Peyer's patch (tissue), 4 donors: ENCODE data around the gene LCLAT1. TPM values are rescaled to one million over a fixed set of nuclear protein-coding genes. Genes with fewer than 3 reads are reported as not detected.
"Not testable (repeated sequence)": the region's sequence is repeated elsewhere in the genome, so short reads cannot be mapped to it uniquely, and the experiment has no call there.

Source experiments
- DNase-seq, 3 donors: peaks; one replicate each; pipeline ENCODE4 v3.0.0-alpha.2; 2017 to 2019
- H3K27ac ChIP-seq, 4 donors: fragments of 200-600 bp; sonication (generic); one replicate each; pipeline ENCODE4 v1.5.1; 2016 to 2019
- H3K27me3 ChIP-seq, 2 donors: fragments of 200-600 bp; sonication (generic); one replicate each; pipeline ENCODE4 v1.5.1; 2019
- H3K36me3 ChIP-seq, 3 donors: fragments of 200-600 bp; sonication (generic); one replicate each; pipeline ENCODE4 v1.5.1; 2016 to 2019
- H3K4me1 ChIP-seq, 4 donors: fragments of 200-600 bp; sonication (generic); one replicate each; pipeline ENCODE4 v1.5.1; 2016 to 2019
- H3K4me3 ChIP-seq, 4 donors: fragments of 200-600 bp; sonication (generic); 1 replicate in 3 of 4; 2 replicates in 1 of 4; pipeline ENCODE4 v1.5.1; 2016 to 2019; ENCODE audit warnings: mild to moderate bottlenecking in 1 of 4
- H3K9me3 ChIP-seq, 4 donors: fragments of 200-600 bp; sonication (generic); one replicate each; pipeline ENCODE4 v1.5.1; 2016 to 2019; ENCODE audit warnings: mild to moderate bottlenecking in 1 of 4
- POLR2A ChIP-seq, 2 donors: fragments of 450-650 bp; IDR thresholded peaks; one replicate each; pipeline ENCODE4 v1.5.1; 2017; ENCODE audit warnings: antibody characterized with exemption in 2 of 2, mild to moderate bottlenecking in 2 of 2, moderate library complexity in 2 of 2
- total RNA-seq, 4 donors: library from RNA; depleted of rRNA; stranded (reverse); fragments of >200 nt; gene quantifications; one replicate each; pipeline ENCODE4 v1.1.0, GENCODE V29; 2016
- TF ChIP-seq, protein P1 (sequence below), 6 experiments: fragments of 450-650 bp in 4 of 6; fragments of 200-600 bp in 2 of 6; sonication (generic) in 1 of 6; IDR thresholded peaks; one replicate each; pipeline ENCODE4 v1.5.1; 2017 to 2019; ENCODE audit warnings: antibody characterized with exemption in 6 of 6, mild to moderate bottlenecking in 3 of 6, moderate library complexity in 1 of 6

LCLAT1 gene
- total RNA-seq, 4 donors from 2014 or later: 10.7 to 60.8 (median 24.9) TPM

DNA sequence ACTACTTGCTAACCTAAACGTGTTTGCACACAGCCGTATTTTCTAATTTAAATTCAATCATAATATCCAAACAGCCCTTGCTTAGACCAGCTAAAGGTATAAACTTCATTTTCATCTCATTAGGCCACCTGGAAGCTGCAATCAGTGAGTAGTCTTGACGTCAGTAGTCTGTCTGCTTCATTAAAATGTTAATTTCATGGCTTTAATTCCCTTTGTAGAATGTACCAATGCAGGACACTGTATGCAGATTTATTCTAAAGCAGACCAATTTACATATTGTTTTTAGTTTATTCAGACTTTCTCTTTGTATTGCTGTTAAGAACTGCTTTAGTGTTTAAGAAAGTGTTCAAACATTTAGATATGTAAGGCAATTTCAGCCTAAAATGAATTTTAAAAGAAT, 158.2 kb downstream of the LCLAT1 start:
- H3K27me3 ChIP-seq: no peaks in the 10 kb centered on the region
- H3K9me3 ChIP-seq: no peaks in the 10 kb centered on the region
- DNase-seq: no peak
- no peak overlapping the region for H3K27ac ChIP-seq
- TF ChIP-seq, protein P1, sequence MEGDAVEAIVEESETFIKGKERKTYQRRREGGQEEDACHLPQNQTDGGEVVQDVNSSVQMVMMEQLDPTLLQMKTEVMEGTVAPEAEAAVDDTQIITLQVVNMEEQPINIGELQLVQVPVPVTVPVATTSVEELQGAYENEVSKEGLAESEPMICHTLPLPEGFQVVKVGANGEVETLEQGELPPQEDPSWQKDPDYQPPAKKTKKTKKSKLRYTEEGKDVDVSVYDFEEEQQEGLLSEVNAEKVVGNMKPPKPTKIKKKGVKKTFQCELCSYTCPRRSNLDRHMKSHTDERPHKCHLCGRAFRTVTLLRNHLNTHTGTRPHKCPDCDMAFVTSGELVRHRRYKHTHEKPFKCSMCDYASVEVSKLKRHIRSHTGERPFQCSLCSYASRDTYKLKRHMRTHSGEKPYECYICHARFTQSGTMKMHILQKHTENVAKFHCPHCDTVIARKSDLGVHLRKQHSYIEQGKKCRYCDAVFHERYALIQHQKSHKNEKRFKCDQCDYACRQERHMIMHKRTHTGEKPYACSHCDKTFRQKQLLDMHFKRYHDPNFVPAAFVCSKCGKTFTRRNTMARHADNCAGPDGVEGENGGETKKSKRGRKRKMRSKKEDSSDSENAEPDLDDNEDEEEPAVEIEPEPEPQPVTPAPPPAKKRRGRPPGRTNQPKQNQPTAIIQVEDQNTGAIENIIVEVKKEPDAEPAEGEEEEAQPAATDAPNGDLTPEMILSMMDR (IDR thresholded peaks at IDR 0.05): no peak
- no peak for TF ChIP-seq POLR2A (IDR thresholded peaks at IDR 0.05)
- no peak overlapping the region for H3K4me3 ChIP-seq
- H3K36me3 ChIP-seq: no peaks in the 10 kb centered on the region
- no peaks in the 10 kb centered on the region for H3K4me1 ChIP-seq

DNA sequence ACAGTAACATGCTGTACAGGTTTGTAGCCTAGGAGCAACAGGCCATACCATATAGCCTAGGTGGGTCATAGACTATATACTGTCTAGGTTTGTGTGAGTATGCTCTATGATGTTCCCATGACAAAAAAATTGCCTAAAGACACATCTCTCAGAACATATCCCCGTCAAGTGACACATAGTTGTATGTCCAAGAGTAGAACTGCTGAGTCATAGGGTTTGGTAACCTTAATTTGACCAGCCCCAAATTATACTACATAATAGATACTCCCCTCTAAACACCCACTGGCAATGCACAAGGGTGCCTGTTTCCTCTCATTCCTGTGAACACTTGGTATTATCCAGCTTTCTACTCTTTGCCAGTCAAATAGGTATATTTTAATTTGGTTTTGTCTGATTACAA, 161.6 kb downstream of the LCLAT1 start:
- H3K36me3 ChIP-seq: no peaks in the 10 kb centered on the region
- H3K4me3 ChIP-seq: no peak overlapping the region
- no peak for TF ChIP-seq POLR2A (IDR thresholded peaks at IDR 0.05)
- TF ChIP-seq, protein P1 (IDR thresholded peaks at IDR 0.05): no peak
- H3K27ac ChIP-seq: no peak overlapping the region
- no peaks in the 10 kb centered on the region for H3K27me3 ChIP-seq
- H3K4me1 ChIP-seq: no peaks in the 10 kb centered on the region
- no peak for DNase-seq
- no peaks in the 10 kb centered on the region for H3K9me3 ChIP-seq

DNA sequence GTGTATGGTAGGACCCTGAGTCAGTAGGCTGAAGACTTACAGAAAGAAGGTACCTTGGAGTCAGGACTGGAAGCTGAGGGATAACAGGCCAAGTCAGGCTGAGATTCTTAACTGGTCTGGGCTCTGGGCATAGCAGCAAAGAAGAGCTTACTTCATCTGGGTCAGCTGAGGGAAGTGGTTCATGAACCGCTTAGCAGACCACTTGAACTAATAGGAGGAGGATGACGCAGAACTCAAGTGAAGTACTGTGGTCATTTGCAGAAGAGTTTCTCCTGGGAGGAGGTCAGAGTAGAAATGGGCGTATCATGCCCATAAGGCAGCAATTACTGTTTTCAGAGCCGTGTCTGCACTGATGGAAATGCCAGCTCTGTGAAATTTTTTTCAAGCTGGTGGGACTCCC, 164.5 kb downstream of the LCLAT1 start:
- Histone ChIP-seq H3K27me3 (no peaks in the 10 kb centered on the region), H3K4me3 (no peak overlapping the region), H3K9me3 (no peaks in the 10 kb centered on the region), H3K36me3 (no peaks in the 10 kb centered on the region), H3K4me1 (no peaks in the 10 kb centered on the region), H3K27ac (peak overlapping the region in 1 of 4 donors; percentile 1)
- TF ChIP-seq, protein P1 (IDR thresholded peaks at IDR 0.05): no peak
- no peak for TF ChIP-seq POLR2A (IDR thresholded peaks at IDR 0.05)
- DNase-seq: no peak

DNA sequence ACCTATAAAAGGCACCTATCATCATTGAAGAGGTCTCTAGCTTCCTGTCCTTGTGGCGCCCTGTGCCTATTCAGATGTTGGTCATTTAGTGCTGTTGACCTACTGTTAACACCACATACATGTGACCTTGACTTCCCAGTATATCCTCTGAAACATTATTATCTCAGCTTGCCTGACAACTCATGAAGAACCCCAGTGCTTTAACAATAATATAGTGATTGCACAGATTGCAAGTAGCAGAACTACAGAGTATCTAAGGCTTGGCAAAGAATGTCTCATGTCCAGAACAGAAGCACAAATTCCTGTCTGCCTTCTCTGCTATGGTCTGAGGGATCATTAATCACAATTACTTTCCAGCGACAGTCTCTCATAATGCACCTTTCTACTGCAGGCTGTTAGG, 165.3 kb downstream of the LCLAT1 start:
- H3K36me3 ChIP-seq: no peaks in the 10 kb centered on the region
- TF ChIP-seq, protein P1 (IDR thresholded peaks at IDR 0.05): no peak
- TF ChIP-seq POLR2A (IDR thresholded peaks at IDR 0.05): no peak
- H3K27me3 ChIP-seq: no peaks in the 10 kb centered on the region
- no peak overlapping the region for H3K27ac ChIP-seq
- no peak overlapping the region for H3K4me3 ChIP-seq
- no peaks in the 10 kb centered on the region for H3K4me1 ChIP-seq
- DNase-seq: no peak
- no peaks in the 10 kb centered on the region for H3K9me3 ChIP-seq

DNA sequence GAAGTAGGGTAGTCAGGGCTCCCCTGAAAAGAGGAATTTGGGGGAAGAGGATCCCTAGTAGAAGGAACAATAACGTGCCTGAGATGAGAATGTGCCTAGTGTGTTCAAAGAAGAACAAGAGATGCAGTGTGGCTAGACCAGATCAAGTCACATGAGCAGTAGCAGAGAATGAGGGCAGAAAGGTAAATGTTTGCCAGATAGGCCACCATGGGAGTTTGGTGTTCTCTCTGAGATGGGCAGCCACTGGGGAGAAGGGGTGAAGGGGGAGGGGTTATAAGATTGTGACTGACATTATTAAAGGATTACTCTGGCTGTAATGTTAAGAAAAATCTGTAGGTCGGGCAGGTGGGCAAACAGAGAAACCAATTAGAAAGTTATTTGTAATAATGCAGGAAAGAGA, 166.0 kb downstream of the LCLAT1 start:
- no peaks in the 10 kb centered on the region for H3K36me3 ChIP-seq
- H3K4me3 ChIP-seq: no peak overlapping the region
- no peaks in the 10 kb centered on the region for H3K27me3 ChIP-seq
- no peak for DNase-seq
- H3K27ac ChIP-seq: no peak overlapping the region
- H3K4me1 ChIP-seq: no peaks in the 10 kb centered on the region
- TF ChIP-seq, protein P1 (IDR thresholded peaks at IDR 0.05): no peak
- TF ChIP-seq POLR2A (IDR thresholded peaks at IDR 0.05): no peak
- H3K9me3 ChIP-seq: no peaks in the 10 kb centered on the region

DNA sequence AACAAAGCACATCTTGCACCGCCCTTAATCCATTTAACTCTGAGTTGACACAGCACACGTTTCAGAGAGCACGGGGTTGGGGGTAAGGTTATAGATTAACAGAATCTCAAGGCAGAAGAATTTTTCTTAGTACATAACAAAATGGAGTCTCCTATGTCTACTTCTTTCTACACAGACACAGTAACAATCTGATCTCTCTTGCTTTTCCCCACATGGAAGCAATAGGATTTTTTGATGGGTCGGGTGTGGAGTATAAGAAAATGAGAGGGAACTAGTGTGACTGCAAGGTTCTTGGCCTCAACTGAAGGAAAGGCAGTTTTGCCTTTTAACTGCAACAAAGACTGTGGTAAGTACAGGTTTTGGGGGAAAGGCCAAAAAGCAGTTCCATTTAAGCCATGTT, 167.2 kb downstream of the LCLAT1 start:
- H3K27me3 ChIP-seq, H3K9me3 ChIP-seq, H3K27ac ChIP-seq, DNase-seq, H3K4me3 ChIP-seq, H3K36me3 ChIP-seq, H3K4me1 ChIP-seq: not testable (repeated sequence)
